Activated naive CD4-positive, alpha-beta T cell treated with anti-CD3 and anti-CD28 coated beads for 36 hours (primary cell): Measurements from ENCODE around the gene GPR149. TPM values are rescaled to one million over a fixed set of nuclear protein-coding genes. Genes with fewer than 3 reads are reported as not detected.
"Not testable (repeated sequence)": the region's sequence is repeated elsewhere in the genome, so short reads cannot be mapped to it uniquely, and the experiment has no call there.

Experiments
- CTCF ChIA-PET: fragments of 350-600 bp; sonication (Branson Sonifier 250); formaldehyde crosslinking; loops from one replicate; lab custom pipeline; 2021; ENCODE audit warnings: antibody characterized with exemption; lab: Charles Lee
- DNase-seq: peaks from one replicate; pipeline ENCODE4 v3.0.0-alpha.2; 2020
- H3K27ac Mint-ChIP-seq: one replicate; pipeline ENCODE4 v1.8.0; 2021; ENCODE audit warnings: mild to moderate bottlenecking, mixed read lengths
- H3K27me3 Mint-ChIP-seq: one replicate; pipeline ENCODE4 v1.8.0; 2021; ENCODE audit warnings: low read depth, mixed read lengths
- H3K36me3 Mint-ChIP-seq: one replicate; pipeline ENCODE4 v1.8.0; 2021; ENCODE audit warnings: low read depth, mixed read lengths
- H3K4me1 Mint-ChIP-seq: one replicate; pipeline ENCODE4 v1.8.0; 2021; ENCODE audit warnings: low read depth, mixed read lengths
- H3K4me3 Mint-ChIP-seq: one replicate; pipeline ENCODE4 v1.8.0; 2021; ENCODE audit warnings: mild to moderate bottlenecking, moderate library complexity, mixed read lengths
- H3K9me3 Mint-ChIP-seq: one replicate; pipeline ENCODE4 v1.8.0; 2021; ENCODE audit warnings: mixed read lengths
- intact Hi-C: fragments of 100-400 bp; cut with micrococcal nuclease; formaldehyde crosslinking; loops from one replicate; pipeline ENCODE4 v1.15.1; 2023
- total RNA-seq, 2 experiments: library from RNA; stranded (reverse); gene quantifications; one replicate each; pipeline ENCODE4 v1.2.3, GENCODE V29; 2021

Gene GPR149, protein sequence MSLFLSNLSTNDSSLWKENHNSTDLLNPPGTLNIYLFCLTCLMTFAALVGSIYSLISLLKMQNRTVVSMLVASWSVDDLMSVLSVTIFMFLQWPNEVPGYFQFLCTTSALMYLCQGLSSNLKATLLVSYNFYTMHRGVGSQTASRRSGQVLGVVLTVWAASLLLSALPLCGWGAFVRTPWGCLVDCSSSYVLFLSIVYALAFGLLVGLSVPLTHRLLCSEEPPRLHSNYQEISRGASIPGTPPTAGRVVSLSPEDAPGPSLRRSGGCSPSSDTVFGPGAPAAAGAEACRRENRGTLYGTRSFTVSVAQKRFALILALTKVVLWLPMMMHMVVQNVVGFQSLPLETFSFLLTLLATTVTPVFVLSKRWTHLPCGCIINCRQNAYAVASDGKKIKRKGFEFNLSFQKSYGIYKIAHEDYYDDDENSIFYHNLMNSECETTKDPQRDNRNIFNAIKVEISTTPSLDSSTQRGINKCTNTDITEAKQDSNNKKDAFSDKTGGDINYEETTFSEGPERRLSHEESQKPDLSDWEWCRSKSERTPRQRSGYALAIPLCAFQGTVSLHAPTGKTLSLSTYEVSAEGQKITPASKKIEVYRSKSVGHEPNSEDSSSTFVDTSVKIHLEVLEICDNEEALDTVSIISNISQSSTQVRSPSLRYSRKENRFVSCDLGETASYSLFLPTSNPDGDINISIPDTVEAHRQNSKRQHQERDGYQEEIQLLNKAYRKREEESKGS
- total RNA-seq = not detected

DNA sequence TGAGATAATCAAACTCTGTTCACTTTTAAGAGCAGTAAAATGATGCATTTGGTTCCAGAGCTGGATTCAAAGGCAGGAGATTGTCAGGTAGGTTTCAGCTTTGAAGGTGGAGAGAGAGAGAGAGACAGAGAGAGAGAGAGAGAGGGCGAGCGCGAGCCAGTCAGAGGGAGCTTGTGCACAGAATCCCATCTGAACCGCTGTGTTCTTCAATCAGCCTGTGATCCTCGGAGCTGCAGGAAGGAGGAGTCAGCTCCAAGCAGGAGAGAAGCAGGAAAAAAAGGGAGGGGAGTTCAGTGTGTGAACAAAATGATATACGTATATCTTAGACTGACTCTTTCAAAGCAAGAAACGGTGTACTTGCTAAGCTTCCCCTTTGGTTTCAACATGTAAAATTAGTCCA is at the start of gene GPR149:
TSS of gene GPR149 (minus strand) at position 177 of the 400 bp plus-strand sequence. CDS start 575 bp downstream, outside the sequence.
- Mint-ChIP-seq H3K4me3 (no peak within 1 kb of the TSS), H3K4me1 (no peaks in the 10 kb centered on the region), H3K27me3 (peaks cover 42% of the 10 kb centered on the region), H3K9me3 (no peaks in the 10 kb centered on the region), H3K36me3 (no peaks in the 10 kb centered on the region), H3K27ac (no peak within 1 kb of the TSS)
- no peak for DNase-seq
- CTCF ChIA-PET = interaction anchor here (0.8 kb wide), 1 partner anchor 1164 kb away, joined by 4 read pairs; no protein-coding TSS in a partner anchor
- intact Hi-C loops = no loop called here

DNA sequence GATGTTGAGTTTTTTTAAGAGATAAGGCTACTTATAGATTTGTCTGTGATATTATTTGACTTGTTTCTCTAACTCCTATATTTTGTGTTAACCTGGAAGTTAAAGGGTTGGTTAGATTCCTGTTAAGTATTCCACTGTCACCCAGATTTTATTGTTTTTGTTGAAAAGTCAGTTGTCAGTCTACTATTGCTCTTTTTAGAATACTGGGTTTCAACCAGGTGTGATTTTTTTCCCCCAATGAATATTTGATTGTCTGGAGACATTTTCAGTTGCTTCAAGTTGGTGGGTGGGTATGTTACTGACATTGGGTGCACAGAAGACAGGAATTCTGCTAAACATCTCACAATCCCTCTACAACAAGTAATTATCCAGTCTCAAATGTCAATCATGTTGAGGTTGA is 43.8 kb upstream of the GPR149 start:
- CTCF ChIA-PET = no interaction called here
- no peak overlapping the region for H3K4me3 Mint-ChIP-seq
- no peak overlapping the region for H3K27ac Mint-ChIP-seq
- peaks cover 6% of the 10 kb centered on the region for H3K9me3 Mint-ChIP-seq
- no peak for DNase-seq
- H3K4me1 Mint-ChIP-seq = no peaks in the 10 kb centered on the region
- intact Hi-C loops = no loop called here
- H3K27me3 Mint-ChIP-seq = no peaks in the 10 kb centered on the region
- H3K36me3 Mint-ChIP-seq = no peaks in the 10 kb centered on the region

DNA sequence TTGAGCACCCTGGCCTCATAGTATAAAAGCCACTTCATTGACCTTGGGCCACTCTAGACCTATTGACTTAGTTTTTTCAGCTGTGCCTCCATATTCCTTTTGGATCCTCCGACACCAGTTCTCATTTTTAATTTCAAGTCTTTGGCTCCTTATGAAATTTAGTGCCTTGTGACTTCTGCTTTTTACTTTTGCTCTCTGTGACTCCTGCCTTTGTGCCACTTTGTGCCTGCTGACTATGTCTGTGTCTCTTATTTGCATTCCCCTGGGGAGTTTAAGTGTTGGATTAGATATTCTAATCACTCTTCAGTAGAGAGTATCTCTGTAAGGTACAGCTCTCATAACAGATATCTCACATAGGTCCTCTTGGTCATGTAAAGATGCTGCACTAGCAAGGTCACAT is 39.6 kb upstream of the GPR149 start:
- Mint-ChIP-seq H3K27me3 (no peaks in the 10 kb centered on the region), H3K36me3 (no peaks in the 10 kb centered on the region), H3K4me1 (no peaks in the 10 kb centered on the region), H3K9me3 (peaks cover 5% of the 10 kb centered on the region), H3K4me3 (no peak overlapping the region), H3K27ac (no peak overlapping the region)
- DNase-seq = no peak
- CTCF ChIA-PET = interaction anchor here (0.6 kb wide), 1 partner anchor 1574 kb away, joined by 3 read pairs; no protein-coding TSS in a partner anchor
- intact Hi-C loops = no loop called here

DNA sequence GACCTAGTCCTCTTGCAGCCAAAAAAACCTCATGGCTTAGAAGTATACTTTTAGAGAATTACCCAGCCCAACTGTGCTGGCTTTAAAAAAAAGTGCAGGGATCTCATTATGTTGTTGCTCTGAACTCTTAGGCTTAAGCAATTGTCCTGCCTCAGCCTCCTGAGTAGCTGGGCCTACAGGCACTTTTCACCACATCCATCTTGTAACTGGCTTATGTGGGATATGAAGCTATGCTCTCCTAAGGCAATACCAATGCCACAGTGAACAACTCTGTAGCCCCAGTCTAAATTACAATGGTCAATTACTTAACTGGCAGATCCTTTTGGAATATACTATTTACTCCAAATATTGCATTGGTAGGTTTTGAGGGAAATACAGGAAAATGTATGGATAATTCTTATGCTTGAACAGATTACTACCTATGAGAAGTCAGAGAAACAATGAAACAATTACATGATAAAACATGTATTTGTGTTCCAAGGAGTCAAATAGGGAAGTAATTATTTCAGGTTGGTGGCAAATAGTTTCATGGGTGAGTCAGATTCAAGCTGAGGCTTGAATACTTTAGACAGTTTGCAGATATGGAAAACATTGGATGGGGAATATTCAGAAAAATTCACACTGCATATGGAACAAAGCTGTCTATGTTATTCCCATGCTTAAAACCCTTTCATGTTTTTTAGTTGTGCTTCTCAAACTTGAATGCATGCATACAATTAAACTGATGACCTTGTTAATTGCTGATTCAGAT is 34.6 kb upstream of the GPR149 start:
- H3K27me3 Mint-ChIP-seq = no peaks in the 10 kb centered on the region
- H3K36me3 Mint-ChIP-seq = no peaks in the 10 kb centered on the region
- no peak overlapping the region for H3K27ac Mint-ChIP-seq
- no peak overlapping the region for H3K4me3 Mint-ChIP-seq
- CTCF ChIA-PET = no interaction called here
- intact Hi-C loops = no loop called here
- no peak for DNase-seq
- no peaks in the 10 kb centered on the region for H3K9me3 Mint-ChIP-seq
- no peaks in the 10 kb centered on the region for H3K4me1 Mint-ChIP-seq

DNA sequence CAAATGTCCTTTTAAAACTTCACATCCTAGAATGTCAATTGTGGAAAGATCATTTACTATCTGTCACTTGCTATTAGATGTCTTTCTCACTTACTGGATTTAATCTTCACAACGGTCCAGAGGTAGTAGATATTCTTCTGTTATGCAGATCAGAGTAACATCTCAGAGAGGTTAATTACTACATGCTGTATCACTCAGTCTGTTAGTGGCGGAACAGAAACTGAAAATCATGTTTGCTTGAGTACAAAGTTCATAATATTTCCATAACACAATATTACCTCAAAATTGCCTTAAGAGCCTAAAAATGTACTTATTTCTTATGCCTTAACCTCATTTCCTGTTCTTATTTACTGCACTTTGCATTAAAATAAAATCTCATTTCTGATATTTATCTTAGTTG is 28.6 kb upstream of the GPR149 start:
- no peaks in the 10 kb centered on the region for H3K27me3 Mint-ChIP-seq
- CTCF ChIA-PET = no interaction called here

DNA sequence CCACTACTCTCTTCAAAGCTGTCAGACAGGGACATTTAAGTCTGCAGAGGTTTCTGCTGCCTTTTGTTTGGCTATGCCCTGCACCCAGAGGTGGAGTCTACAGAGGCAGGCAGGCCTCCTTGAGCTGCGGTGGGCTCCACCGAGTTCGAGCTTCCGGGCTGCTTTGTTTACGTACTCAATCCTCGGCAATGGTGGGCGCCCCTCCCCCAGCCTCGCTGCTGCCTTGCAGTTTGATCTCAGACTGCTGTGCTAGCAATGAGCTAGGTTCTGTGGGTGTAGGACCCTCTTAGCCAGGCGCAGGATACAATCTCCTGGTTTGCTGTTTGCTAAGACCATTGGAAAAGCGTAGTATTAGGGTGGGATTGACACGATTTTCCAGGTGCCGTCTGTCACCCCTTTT is 9.1 kb upstream of the GPR149 start:
- H3K4me1 Mint-ChIP-seq, intact Hi-C loops, H3K9me3 Mint-ChIP-seq, H3K36me3 Mint-ChIP-seq, DNase-seq, H3K27ac Mint-ChIP-seq, H3K4me3 Mint-ChIP-seq, CTCF ChIA-PET, H3K27me3 Mint-ChIP-seq: not testable (repeated sequence)

More for the DNA sequence above, 28.6 kb upstream of the GPR149 start:
- intact Hi-C loops = no loop called here
- Mint-ChIP-seq H3K4me3 (no peak overlapping the region), H3K27ac (no peak overlapping the region), H3K9me3 (peaks cover 3% of the 10 kb centered on the region), H3K36me3 (no peaks in the 10 kb centered on the region), H3K4me1 (no peaks in the 10 kb centered on the region)
- no peak for DNase-seq

DNA sequence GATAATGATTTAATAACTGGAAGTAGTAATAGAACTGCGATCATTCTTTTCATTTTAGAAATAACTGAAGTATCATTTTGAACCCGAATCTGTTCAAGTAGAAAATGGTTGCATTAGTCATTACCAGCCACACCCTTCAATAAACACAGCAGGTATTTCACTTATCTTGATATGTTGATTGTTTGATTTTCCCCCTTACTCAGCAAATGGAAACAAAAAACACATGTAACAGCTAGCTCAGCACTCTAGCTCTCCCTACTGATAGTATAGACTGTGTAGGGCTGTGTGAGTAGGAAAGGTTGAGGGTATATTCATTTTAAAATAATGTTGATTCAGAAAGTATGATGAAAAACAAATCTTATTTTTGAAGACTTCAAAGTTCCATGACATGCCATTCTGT is 1.1 kb upstream of the GPR149 start:
- no peak overlapping the region for H3K27ac Mint-ChIP-seq
- H3K36me3 Mint-ChIP-seq = no peaks in the 10 kb centered on the region
- no peaks in the 10 kb centered on the region for H3K9me3 Mint-ChIP-seq
- H3K4me1 Mint-ChIP-seq = no peaks in the 10 kb centered on the region
- CTCF ChIA-PET = no interaction called here
- DNase-seq = no peak
- no peak overlapping the region for H3K4me3 Mint-ChIP-seq
- H3K27me3 Mint-ChIP-seq = peaks cover 39% of the 10 kb centered on the region
- intact Hi-C loops = no loop called here

DNA sequence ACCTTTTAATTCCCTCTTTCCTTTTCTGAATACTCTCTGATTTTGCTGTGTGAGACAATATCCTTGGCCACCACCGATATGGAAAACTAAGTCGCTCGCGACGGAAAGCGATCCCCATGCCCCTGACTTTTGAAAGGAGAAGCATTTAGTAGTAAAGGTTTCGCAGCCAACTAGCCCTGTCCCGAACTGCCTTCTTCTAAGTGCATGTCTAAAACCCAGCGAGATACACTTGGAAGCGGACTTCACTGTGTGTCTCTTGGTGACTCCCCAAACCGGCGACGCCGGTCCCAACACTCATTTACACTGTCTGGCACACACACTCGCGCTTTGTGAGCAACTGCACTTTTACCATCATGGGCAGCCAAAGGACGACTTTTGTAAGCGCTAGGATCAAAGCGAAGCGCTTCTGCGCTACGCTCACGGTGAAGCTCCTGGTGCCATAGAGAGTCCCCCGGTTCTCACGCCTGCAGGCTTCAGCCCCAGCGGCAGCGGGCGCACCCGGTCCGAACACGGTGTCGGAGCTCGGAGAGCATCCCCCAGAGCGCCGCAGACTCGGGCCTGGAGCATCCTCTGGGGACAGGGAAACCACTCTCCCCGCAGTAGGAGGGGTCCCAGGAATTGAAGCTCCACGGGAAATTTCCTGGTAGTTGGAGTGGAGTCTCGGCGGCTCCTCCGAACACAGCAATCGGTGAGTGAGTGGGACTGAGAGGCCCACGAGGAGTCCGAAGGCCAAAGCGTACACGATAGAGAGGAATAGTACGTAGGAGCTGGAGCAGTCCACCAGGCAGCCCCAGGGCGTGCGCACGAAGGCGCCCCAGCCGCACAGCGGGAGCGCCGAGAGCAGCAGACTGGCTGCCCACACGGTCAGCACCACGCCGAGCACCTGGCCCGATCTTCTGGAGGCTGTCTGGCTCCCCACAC is 1.4 kb downstream of the GPR149 start:
- Mint-ChIP-seq H3K27ac (no peak overlapping the region), H3K36me3 (no peaks in the 10 kb centered on the region), H3K27me3 (peaks cover 46% of the 10 kb centered on the region), H3K9me3 (no peaks in the 10 kb centered on the region), H3K4me1 (no peaks in the 10 kb centered on the region), H3K4me3 (no peak overlapping the region)
- intact Hi-C loops = no loop called here
- no peak for DNase-seq
- CTCF ChIA-PET = no interaction called here

DNA sequence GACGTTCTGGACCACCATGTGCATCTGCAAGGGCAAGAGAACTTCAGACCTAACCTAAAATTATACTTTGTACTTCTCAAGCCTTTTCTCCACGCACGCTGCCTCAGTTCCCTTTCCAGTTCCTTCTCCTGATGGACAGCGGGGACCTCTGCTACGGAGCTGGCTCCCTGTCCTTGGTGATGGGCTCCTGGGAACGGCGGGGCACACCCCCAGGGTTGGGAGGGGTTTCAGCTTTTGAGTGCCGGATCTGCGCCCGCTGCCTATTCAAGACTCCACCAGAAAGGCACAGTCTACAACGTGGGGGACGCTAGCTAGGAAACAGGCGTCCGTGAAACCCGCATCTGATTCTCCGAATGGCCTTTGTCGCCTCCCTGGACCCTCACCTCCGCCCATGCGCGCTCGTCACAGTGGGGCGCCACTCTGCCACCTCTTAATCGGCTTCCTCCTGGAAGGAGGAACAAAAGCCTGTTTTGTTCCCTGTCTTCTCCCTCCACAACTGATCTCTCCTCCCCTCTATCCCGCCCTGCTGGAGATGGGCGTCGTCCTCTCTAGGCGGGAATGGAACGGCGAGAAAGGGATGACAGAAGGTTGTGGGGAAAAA is 2.2 kb downstream of the GPR149 start:
- intact Hi-C loops = no loop called here
- Mint-ChIP-seq H3K36me3 (no peaks in the 10 kb centered on the region), H3K4me1 (no peaks in the 10 kb centered on the region), H3K27me3 (peaks cover 46% of the 10 kb centered on the region), H3K9me3 (no peaks in the 10 kb centered on the region), H3K27ac (no peak overlapping the region), H3K4me3 (no peak overlapping the region)
- DNase-seq = no peak
- CTCF ChIA-PET = no interaction called here

DNA sequence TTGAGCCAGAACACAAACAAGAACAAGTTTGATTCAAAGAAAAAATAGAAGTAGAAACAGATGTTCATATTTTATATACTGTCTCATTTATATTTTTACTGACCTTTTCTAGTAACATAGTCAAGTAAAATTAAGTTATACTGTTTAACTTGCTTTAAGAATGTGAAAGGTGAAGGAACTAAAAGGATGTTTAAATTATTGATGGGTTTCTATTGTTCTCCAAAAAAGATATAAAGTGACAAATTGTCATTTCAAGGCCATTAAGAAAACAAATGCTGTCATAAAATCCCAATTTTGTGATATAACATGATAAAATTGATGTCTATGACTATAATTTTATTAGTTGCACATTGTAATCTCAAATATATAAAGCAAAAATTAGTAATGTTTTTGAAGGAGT is 7.3 kb downstream of the GPR149 start:
- H3K9me3 Mint-ChIP-seq = no peaks in the 10 kb centered on the region
- H3K27ac Mint-ChIP-seq = no peak overlapping the region
- intact Hi-C loops = no loop called here
- H3K4me3 Mint-ChIP-seq = no peak overlapping the region
- no peaks in the 10 kb centered on the region for H3K36me3 Mint-ChIP-seq
- CTCF ChIA-PET = no interaction called here
- no peak for DNase-seq
- no peaks in the 10 kb centered on the region for H3K4me1 Mint-ChIP-seq
- peaks cover 20% of the 10 kb centered on the region for H3K27me3 Mint-ChIP-seq

DNA sequence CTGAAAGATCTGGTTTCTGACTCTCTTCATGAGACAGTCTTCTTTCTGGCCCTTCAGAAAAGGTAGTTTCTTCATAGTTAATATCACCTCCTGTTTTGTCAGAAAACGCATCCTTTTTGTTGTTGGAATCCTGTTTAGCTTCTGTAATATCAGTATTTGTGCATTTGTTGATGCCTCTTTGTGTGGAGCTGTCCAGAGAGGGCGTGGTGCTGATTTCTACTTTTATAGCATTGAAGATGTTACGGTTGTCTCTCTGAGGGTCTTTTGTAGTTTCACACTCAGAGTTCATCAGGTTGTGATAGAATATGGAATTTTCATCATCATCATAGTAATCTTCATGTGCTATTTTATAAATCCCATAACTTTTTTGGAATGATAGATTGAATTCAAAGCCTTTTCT is 8.9 kb downstream of the GPR149 start:
- Mint-ChIP-seq H3K4me1 (no peaks in the 10 kb centered on the region), H3K9me3 (no peaks in the 10 kb centered on the region), H3K27ac (no peak overlapping the region), H3K36me3 (no peaks in the 10 kb centered on the region), H3K27me3 (peaks cover 7% of the 10 kb centered on the region), H3K4me3 (no peak overlapping the region)
- intact Hi-C loops = no loop called here
- no peak for DNase-seq
- CTCF ChIA-PET = no interaction called here
